ENCODE measurements around the gene NGFR.
"Not testable (repeated sequence)": the region's sequence is repeated elsewhere in the genome, so short reads cannot be mapped to it uniquely, and the experiment has no call there.

The NGFR gene

DNA sequence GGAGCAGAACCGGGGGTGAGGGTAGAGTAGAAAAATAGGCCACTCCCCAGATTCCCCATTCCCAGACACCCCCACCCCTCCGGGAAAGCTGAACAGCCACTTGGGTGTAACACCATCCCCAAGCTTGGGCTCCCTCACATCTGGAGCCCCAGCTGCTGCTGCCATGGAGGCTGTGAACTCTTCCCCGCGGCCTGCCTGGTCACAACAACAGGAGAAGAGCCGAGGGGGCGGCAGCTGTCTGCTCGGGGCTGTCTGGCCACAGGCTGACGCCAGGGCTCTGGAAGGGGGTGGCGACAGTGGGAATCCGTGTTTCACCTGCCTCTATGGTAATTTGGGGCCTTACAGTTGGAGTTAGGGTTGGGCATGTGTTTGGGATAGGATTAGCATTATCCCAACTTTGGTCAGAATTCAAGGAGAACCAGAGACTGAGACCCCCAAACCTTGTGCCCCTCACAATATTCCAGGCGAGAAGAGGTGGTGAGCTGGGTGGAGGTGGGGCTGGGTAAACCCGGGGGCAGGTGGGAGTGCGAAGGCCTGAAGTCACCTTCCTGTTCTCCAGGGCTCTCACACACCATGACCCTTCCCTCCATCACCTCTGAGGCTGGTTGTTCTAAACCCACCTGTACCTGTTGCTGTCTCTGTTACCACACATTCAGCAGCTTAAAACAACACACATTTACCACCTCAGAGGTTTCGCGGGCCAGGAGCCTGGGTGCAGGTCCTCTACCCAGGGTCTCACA, 50.9 kb downstream of the NGFR start:
- DNase-seq (ENCODE audit: low read depth in 2 of 2): no peak

DNA sequence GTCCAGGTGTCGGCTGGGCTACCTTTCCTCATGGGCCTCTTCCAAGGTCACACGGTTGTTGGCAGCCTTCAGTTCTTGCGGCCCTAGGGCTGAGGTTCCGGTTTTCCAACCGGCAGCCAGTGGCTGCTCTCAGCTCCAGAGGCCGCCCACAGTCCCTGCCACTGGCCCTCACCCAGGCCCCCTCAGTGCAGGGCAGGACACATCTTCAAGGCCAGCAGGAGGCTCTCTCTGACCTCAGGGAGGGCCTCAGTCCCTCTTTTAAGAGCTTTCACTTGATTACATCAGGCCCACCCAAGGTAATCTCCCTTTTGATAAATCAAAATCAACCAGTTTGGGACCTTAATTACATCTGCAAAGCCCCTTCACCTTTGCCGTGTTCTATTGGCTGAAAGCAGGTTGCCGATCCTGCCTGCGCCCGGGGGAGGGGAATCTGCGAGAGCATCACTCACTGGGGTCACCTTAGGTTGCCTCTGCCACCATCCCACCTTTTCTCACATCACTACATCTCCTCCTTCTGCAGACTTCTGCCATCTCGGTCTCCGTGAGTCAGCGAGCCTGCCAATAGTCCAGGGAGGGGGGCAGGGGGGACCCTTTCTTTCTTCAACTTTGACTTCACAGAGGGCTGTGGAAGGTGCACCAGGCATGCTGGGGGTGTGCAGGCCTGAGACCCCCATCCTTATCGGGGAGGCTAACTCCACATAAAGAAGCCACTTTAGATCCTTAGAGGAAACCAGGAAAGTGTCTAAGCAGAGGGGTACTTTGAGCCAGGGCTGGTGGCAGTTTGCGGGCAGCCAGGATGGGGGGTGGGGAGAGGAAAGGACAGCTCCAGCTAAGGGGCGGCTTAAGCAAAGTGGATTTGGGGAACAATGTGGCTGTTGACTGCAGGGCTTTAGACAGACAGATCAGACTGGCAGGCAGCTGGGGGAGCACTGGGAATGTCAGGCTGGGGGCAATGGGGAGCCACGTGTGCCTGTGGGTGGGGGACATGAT, 51.7 kb downstream of the NGFR start:
- no peak for DNase-seq (ENCODE audit: low read depth in 2 of 2)

DNA sequence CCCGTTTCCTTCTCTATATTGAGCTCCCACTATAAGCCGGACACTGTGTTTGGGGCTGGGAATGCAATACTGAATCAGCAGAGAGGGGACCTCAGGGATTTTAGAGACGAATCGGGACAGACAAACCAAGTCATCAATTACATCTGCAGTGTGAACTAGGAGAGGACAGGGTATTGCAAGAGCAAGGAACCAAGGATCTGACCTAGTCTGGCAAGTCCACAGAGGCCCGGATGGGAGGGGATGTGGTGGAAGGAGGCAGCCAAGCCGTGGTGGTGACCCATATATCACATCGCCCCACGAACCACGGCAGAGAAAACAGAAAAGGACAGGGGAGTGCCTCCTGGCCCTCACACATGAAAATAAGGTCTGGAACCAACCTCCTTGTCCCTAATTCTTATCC, 52.5 kb downstream of the NGFR start:
- DNase-seq (ENCODE audit: low read depth in 2 of 2): no peak

DNA sequence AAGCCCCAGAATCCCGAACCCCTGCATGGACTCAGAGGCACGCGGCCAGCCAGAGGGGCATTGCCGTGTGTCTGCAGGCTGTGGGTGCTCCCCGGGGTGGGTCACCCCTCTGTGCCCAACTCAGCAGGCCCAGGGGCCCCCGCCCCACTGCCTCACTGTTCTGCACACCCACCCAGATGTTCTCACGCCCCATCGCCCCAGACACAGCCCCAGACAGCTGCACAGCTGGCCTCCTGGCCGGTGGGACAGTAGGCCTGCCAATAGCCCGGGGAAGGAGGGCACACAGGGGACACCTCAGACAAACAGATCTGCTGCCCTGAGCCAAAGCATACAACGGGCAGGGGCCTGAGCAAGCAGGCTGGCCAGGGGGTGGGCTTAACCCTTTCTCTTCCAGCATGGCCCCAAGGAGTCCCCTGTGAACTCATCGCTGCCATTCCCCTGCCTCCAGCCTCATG, 53.0 kb downstream of the NGFR start:
- no peak for DNase-seq (ENCODE audit: low read depth in 2 of 2)

DNA sequence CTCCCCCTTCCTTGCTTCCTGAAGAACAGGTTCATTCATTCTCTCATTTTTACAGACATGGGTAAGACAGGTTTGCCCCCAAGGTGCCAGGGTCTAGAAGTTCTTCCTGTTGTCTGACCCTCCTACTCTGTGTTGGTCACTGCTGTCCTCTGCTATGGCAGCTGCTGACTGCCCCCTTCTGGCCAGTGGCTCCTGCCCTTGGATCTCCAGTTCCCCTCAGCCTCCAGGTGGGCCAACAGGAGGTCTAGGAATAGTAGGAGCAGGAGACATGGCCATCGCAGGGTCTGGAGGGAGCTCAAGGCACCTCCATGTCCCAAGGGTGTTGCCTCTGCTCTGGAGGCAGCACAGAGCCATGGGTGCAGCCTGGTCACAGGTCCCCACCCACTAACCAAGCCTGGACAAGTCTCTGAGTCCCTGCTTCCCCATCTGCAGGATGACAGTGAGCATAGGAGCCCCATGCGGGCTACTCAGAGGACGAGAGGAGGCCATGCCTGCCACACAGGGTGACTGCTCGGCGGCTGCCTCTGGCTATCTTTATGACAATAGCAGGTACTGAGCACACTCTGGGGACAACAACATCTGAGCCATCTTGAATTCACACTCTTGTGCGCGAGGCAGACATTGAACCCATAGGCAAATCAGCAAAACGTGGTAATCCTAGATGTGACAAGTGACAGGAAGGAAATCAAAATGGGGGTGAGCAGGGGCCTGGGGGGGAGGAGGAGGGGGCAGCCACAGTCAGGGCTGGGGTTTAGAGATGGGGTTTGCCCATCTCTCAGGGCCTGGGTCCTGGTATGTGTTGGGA, 53.6 kb downstream of the NGFR start:
- no peak for DNase-seq (ENCODE audit: low read depth in 2 of 2)

DNA sequence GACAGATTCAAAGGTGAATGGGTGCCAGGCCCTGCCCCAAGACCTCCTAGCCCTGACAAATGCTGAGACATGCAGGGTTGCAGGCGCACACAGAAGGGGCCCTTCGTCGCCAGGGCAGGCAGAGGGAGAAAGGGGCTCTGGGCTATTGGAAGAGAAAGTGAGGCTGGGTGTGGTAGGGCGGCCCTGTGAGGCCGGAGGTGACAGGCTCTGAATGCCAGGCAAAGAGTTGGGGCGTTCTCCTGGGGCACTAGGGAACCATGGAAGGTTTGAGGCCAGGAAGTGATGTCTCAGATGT, 54.2 kb downstream of the NGFR start:
- no peak for DNase-seq (ENCODE audit: low read depth in 2 of 2)

DNA sequence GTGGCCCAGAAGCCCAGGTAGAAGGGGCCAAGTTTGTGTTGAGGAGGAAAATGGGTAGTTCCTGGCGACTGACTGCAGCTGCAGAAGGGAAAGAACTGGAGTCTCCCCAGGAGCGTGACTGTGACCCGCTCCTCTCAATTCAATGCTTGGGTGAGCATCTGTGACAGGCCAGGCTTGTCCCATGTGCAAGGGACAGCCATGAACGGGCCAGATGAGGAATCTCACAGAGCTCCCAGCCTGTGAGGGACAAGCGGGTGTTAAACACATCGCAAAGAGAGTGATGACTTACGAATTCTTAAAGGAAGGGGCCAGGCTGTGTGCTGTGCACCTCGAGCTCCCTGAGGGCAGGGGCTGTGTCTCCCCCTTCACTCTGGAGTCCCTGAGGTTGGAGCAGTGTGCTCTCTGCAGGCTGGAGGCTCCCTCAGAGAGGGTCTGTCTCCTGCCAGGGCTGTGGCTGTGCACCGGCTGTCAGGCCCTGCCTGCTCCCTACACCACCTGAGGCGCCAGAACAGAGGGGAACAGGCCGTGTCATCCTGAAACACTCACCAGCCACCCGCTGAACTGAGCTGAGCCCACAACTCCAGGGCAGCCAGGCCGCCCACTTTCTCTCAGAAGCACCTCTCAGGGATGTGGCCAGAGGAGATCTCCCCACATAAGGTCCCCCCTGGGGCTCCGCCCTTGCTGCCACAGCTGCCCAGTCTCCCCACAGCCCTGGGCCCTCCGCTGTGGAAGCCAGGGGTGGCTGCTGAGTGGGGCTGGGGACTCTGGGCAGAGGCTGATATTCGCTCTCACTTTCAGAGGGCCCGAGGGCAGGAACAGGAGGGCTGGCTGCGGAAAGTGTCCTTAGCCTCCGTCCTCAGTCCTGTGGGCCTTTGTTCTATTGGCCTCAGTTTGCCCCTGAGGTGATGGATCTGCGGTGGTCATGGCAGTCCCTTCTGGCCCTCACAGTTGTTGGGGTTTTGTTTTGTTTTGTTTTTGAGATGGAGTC, 54.9 kb downstream of the NGFR start:
- DNase-seq (ENCODE audit: low read depth in 2 of 2): no peak

DNA sequence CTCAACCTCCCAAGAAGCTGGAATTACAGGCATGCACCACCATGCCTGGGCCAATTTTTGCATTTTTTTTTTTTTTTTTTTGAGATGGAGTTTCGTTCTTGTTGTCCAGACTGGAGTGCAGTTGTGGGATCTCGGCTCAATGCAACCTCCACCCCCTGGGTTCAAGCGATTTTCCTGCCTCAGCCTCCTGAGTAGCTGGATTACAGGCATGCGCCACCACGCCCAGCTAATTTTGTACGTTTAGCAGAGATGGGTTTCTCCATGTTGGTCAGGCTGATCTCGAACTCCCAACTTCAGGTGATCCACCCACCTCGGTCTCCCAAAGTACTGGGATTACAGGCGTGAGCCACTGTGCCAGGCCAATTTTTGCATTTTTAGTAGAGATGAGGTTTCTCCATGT, 55.7 kb downstream of the NGFR start:
- not testable (repeated sequence) for DNase-seq (ENCODE audit: low read depth in 2 of 2)

DNA sequence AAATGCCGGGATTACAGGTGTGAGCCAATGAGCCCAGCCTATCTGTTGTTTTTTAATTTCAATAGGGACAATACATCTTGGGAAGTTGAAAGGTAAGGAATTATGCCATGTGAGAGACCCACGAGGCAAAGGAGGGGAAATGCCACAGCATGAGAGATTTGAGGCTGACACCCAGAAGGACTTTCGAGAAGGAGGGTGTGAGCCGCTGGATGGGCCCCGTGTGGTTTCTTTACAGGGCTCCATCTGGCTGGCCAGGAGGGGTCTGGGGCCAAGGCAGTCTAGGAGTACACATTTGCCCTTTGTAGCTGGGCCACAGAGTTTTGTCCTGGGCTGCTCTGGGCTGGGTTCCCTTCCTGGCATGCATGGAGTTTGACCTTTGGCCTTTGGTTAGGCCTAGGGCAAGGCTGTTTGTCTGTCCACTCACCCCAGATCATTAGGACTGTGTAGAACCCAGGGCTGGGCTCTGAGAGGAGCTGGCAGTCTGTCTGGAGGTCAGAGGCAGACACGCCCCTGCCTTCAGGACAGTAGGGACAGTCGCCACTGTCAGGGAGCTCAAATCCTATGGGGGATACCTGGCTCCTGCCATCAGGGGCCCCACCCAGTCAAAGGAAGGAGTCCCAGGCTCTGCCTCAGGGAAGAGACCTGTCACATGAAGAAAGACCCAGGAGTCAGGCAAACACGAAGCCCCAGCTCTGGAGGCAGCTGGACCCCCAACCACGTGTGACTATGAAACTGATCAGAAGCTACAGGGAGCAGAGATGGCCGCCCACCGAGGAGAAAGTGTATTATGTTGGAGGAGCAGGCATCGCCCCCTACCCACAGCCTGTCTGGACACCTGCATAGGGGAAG, 56.4 kb downstream of the NGFR start:
- DNase-seq (ENCODE audit: low read depth in 2 of 2): no peak

DNA sequence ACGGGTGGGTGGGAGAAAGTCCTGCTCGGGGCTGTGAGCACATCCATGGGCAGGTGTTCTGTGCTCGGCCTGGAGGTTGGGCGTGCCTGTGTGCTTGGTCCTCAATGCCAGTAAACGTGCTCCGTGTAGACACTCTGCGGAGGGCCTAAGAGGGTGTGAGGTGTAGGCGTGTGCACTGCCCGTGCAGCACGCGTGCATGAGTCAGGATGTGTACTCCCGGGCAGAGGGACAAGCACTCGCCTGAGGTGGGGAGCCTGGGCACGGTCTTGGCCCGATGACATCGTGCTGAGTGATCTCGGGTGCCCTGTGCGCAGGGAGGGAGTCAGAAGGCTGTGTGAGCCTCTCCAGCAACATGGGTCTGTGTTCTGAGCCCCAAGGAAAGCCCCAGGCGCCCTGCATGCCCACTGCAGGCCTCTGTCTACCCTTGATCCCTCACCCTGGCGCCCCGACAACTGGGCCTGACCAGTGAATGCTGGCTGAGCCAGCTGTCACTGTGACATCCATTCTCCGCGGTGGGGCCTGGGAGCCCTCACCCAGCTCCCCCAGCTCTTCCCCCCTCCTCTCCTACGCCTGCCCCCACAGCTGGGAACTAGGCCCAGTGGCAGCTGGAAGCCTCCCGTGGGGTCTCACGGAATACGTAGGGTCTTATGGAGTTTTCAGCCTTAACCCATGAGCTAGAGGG, 57.1 kb downstream of the NGFR start:
- DNase-seq (ENCODE audit: low read depth in 2 of 2): no peak

DNA sequence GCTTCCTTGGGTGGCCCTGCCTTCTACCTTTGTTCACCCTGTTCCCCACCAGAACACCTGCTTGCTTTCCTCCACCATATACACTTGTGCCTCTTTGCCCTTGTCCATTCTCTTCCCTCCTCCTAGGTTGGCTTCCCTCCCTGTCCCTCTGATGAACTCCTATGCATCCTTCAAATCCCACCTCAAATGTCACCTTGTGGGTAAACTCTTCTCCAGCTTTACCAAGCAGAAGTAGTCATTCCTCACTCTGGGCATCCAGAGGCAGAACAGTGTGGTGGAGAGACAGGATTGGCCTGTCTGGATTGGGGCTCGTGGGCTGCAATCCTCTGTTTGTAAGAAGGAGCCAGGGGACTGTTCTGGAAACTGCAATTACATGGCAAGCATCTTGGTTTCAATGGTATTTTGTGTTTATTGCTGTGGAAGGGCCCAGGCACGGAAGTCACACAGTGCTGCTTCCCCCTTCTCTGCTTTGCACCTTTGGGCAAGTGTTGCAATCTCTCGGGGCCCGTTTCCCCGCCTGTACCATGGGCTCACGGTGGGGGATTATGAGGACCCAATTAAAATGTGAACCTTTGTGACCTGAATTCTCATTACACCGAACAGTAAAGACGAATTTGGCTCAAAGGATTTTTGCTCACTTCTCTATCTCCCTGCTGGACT, 58.7 kb downstream of the NGFR start:
- no peak for DNase-seq (ENCODE audit: low read depth in 2 of 2)

DNA sequence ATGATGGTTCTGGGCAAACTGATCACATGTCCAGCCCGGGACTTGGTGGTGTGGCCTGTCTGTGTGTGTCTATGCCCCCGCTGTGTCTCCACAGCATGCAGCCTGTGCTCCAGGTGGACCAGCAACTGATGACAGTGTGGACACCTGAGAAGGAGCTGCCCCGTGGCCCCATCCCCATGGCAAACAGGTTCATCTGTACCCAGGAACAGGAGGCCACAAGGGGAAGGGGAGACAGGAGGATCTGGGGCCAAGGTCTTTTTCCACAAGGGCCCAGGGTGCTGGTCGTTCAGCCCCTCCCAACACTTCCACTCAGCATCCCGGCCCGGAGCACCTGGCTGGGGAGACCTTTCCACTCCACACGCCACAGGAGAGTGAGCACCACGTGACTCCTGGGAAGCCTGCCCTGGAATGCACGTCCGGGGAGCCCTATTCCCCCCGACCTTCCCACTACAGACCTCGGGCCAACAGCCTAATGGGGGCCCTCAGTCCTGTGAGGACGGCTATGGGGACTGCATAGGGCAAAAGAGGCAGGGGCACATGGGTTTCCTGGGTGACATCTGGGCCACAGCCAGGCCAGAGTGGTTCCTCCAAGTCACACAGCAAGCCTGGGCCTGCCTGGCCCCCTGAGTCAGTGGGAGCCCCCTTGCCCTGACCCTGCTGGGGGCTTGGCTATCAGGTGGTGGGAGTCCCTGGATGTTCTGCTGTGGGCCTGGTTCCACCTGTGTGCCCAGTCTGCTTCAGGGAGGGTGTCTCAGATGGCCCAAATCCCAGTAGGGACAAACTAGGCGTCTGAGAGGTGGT, 59.8 kb downstream of the NGFR start:
- no peak for DNase-seq (ENCODE audit: low read depth in 2 of 2)

DNA sequence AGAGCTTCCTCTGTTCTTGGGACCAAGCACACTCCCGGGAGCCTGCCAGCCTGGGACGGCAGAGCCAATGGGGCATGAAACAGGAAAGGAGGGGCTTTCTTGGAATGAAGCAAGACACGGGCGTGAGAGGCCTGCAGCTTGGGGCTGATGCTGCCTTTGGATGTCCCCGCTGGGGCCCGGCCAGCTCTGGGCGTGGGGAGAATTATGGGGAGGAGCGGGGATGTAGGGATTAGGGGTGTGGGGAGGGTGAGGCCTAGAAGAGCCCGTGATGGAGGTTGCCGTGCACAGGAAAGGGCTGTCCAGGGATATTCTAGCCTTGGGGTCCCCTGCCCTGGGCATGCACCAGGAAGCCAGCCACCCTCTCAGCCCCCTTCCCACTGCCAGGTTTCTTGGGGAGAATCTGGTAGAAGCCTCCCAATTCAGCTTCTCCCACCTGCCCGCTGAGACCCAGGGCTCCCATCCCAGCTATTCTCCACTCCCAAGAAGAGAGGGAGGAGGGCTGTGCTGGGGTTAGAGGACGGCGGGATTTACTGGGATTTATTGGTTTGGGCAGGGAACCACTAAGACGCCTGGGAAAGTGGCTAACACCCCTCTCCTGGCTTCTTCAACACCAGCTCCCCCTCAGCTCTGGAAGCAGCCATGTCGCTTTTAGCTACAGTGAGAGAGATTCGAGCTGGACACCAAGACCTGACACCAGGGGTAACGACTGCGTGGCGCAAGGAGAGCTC, 60.6 kb downstream of the NGFR start:
- DNase-seq (ENCODE audit: low read depth in 2 of 2): no peak

DNA sequence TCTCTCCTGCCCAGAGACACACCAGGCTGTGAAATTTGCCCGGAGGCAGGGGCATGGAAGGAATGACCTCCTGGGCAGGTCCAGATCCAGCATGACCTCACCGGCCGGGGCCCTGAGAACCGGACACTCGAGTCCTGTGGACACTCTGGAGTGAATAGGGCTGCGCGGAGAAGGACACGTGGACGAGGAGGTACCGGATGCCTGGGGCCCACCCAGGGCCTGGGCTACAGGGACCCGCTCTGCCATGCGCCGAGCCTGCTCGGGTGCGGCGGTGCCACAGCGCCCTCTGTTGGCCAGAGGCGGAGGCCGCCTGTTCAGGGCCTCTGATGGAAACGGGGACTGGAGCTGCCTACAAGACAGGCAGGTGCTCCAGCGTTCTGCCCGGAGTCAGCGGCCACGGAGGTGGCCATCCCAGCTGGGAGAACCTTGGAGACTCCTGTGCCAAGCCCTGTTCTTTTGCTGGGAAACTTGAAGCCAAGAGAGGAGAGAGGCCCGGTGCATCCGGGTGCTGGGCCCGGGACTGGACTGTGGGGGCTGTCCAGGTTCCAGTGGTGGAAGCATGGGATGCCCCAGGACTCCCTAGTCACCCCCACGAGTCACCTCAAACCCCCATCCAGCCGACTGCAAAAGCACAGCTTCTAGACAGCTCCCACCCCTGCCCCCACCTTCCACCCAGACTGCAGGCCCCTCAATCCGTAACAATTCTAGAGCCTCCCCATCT, 61.3 kb downstream of the NGFR start:
- peak; percentile 60 to 82 for DNase-seq (ENCODE audit: low read depth in 2 of 2)

DNA sequence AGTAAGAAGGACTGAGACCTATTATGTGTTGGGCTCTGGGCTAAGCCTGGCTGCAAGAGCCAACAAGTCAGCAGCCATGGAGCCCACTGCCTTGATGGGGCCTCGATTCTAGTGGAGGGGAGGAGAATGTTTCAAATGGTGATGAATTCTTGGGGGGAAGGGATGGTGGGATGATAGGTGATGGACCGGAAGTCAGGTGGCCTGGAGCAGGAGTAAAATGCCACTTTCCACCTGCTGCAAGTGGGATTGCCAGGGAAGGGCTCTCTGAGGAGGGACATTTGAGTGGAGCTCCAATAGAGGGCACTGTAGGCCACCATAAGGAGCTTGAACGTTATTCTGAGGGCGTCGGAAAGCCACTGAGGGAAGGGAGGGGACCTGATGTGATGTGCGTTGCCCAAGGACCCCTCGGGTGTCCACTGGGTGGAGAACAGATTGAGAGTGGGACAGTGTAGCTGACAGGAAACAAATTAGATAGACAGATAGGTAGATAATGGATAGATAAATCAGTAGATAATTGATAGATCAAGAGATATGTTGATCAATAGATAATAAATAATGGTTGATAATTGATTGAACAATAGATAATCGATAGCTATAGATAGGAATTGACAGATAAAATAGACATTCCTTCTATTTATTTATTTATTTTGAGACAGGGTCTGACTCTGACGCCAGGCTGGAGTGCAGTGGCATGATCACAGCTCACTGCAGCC, 62.4 kb downstream of the NGFR start:
- no peak for DNase-seq (ENCODE audit: low read depth in 2 of 2)
